Panc1 (cell line): Measurements from ENCODE around the gene EMC1.

Experiments used
- POLR2AphosphoS5 ChIP-seq: IDR thresholded peaks from 2 replicates; pipeline ENCODE4 v1.6.1; 2012; ENCODE audit warnings: mild to moderate bottlenecking, low read depth, low read length, moderate library complexity
- SIN3A ChIP-seq: IDR thresholded peaks from 2 replicates; pipeline ENCODE4 v1.6.1; 2012; ENCODE audit warnings: low read depth, mild to moderate bottlenecking, low read length, moderate library complexity, borderline replicate concordance; ENCODE audit not compliant: insufficient read depth
- TF ChIP-seq, protein P1 (sequence below): fragments of 450-650 bp; IDR thresholded peaks from 2 replicates; pipeline ENCODE4 v1.5.1; 2017; ENCODE audit warnings: mild to moderate bottlenecking
- TF ChIP-seq, protein P2 (sequence below), 2 experiments: IDR thresholded peaks; 2 replicates each; pipeline ENCODE4 v1.6.1; 2011 to 2012; ENCODE audit warnings: low read depth in 2 of 2, control low read depth in 1 of 2, low read length in 1 of 2, mild to moderate bottlenecking in 1 of 2, moderate library complexity in 1 of 2; ENCODE audit not compliant: insufficient read depth in 1 of 2

DNA sequence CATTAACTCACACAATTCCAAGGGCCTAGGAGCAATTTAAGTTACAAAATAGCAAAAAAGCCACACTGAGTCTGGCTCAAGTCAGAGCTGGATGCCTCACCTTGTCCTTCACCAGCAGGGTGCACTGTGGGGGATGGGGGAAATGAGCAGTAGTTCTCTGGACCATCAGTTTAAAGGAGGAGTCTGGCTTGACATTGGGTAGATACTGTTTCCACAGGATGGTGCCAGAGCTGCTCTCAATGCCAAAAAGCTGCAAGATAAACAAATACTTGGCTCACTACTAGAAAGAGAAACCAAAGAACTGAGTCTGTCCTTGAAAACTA, 18.8 kb downstream of the EMC1 start:
- TF ChIP-seq, protein P1, sequence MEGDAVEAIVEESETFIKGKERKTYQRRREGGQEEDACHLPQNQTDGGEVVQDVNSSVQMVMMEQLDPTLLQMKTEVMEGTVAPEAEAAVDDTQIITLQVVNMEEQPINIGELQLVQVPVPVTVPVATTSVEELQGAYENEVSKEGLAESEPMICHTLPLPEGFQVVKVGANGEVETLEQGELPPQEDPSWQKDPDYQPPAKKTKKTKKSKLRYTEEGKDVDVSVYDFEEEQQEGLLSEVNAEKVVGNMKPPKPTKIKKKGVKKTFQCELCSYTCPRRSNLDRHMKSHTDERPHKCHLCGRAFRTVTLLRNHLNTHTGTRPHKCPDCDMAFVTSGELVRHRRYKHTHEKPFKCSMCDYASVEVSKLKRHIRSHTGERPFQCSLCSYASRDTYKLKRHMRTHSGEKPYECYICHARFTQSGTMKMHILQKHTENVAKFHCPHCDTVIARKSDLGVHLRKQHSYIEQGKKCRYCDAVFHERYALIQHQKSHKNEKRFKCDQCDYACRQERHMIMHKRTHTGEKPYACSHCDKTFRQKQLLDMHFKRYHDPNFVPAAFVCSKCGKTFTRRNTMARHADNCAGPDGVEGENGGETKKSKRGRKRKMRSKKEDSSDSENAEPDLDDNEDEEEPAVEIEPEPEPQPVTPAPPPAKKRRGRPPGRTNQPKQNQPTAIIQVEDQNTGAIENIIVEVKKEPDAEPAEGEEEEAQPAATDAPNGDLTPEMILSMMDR = no peak; the same call in 1 of the 2 replicates
- no peak for TF ChIP-seq POLR2AphosphoS5
- TF ChIP-seq, protein P2, sequence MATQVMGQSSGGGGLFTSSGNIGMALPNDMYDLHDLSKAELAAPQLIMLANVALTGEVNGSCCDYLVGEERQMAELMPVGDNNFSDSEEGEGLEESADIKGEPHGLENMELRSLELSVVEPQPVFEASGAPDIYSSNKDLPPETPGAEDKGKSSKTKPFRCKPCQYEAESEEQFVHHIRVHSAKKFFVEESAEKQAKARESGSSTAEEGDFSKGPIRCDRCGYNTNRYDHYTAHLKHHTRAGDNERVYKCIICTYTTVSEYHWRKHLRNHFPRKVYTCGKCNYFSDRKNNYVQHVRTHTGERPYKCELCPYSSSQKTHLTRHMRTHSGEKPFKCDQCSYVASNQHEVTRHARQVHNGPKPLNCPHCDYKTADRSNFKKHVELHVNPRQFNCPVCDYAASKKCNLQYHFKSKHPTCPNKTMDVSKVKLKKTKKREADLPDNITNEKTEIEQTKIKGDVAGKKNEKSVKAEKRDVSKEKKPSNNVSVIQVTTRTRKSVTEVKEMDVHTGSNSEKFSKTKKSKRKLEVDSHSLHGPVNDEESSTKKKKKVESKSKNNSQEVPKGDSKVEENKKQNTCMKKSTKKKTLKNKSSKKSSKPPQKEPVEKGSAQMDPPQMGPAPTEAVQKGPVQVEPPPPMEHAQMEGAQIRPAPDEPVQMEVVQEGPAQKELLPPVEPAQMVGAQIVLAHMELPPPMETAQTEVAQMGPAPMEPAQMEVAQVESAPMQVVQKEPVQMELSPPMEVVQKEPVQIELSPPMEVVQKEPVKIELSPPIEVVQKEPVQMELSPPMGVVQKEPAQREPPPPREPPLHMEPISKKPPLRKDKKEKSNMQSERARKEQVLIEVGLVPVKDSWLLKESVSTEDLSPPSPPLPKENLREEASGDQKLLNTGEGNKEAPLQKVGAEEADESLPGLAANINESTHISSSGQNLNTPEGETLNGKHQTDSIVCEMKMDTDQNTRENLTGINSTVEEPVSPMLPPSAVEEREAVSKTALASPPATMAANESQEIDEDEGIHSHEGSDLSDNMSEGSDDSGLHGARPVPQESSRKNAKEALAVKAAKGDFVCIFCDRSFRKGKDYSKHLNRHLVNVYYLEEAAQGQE (IDR thresholded peaks at IDR 0.05; ENCODE audit: insufficient read depth in 1 of 2, low read depth in 2 of 2, low read length in 1 of 2) = no peak
- no peak for TF ChIP-seq SIN3A
